IPS DF 19.7 (cell line): ENCODE data around the gene FAM229A.

Experiments used
- DNase-seq: peaks from one replicate; pipeline ENCODE4 v3.0.0-alpha.2; 2013; ENCODE audit warnings: low read depth, low spot score

The FAM229A gene

GRCh38 chr1:32350785-32351398 is 11.4 kb downstream of the FAM229A start:
- no peak for DNase-seq

GRCh38 chr1:32349211-32349708 is 13.0 kb downstream of the FAM229A start:
- no peak for DNase-seq

GRCh38 chr1:32346532-32347157 is 15.6 kb downstream of the FAM229A start:
- DNase-seq, result no peak

- DNase-seq, result no peak
Observed at GRCh38 chr1:32345289-32345827, 16.9 kb downstream of the FAM229A start.

- no peak for DNase-seq
Observed at GRCh38 chr1:32342704-32343103, 19.6 kb downstream of the FAM229A start.

GRCh38 chr1:32341971-32342370 is 20.3 kb downstream of the FAM229A start:
- DNase-seq, result no peak

GRCh38 chr1:32341186-32341757 is 21.0 kb downstream of the FAM229A start:
- no peak for DNase-seq

- no peak for DNase-seq
Observed at GRCh38 chr1:32339363-32339978, 22.8 kb downstream of the FAM229A start.

GRCh38 chr1:32338637-32339145 is 23.6 kb downstream of the FAM229A start:
- DNase-seq, result no peak

- no peak for DNase-seq
Observed at GRCh38 chr1:32337855-32338636, 24.2 kb downstream of the FAM229A start.

GRCh38 chr1:32336963-32337675 is 25.2 kb downstream of the FAM229A start:
- DNase-seq, result no peak

GRCh38 chr1:32336591-32336932 is 25.7 kb downstream of the FAM229A start:
- DNase-seq, result no peak

- no peak for DNase-seq
Observed at GRCh38 chr1:32335790-32336590, 26.3 kb downstream of the FAM229A start, which contains the start of gene MARCKSL1. TSS of gene MARCKSL1 (minus strand) at chr1:32336233. CDS start at chr1:32336033, 200 bp downstream.

GRCh38 chr1:32335535-32335789 is 26.8 kb downstream of the FAM229A start:
- DNase-seq, result no peak

GRCh38 chr1:32334864-32335534 is 27.3 kb downstream of the FAM229A start:
- no peak for DNase-seq

- DNase-seq, result no peak
Observed at GRCh38 chr1:32334274-32334861, 27.9 kb downstream of the FAM229A start.

GRCh38 chr1:32333251-32333963 is 28.9 kb downstream of the FAM229A start:
- no peak for DNase-seq

- no peak for DNase-seq
Observed at GRCh38 chr1:32332290-32333079, 29.8 kb downstream of the FAM229A start.
